Astrocyte (in vitro differentiated cells and primary cell): ENCODE data around the gene BEST4. TPM values are rescaled to one million over a fixed set of nuclear protein-coding genes. Genes with fewer than 3 reads are reported as not detected.

Source experiments
- DNase-seq: peaks from one replicate; pipeline ENCODE4 v3.0.0-alpha.2; 2010; ENCODE audit warnings: low read depth
- FAIRE-seq: peaks from 2 replicates; lab custom pipeline; 2011; peaks lifted over from hg19 to GRCh38; lab: Jason Lieb, UNC
- H2AFZ ChIP-seq: 2 replicates; pipeline ENCODE4 v1.6.0; 2012; ENCODE audit warnings: low read depth, low read length, inconsistent platforms
- H3K27ac ChIP-seq: 2 replicates; pipeline ENCODE4 v1.5.1; 2011; ENCODE audit warnings: low read depth, low read length, inconsistent platforms
- H3K27me3 ChIP-seq: 2 replicates; pipeline ENCODE4 v1.6.0; 2011; ENCODE audit warnings: low read length, inconsistent platforms; ENCODE audit not compliant: insufficient read depth
- H3K36me3 ChIP-seq: 2 replicates; pipeline ENCODE4 v1.5.1; 2011; ENCODE audit warnings: low read length, inconsistent platforms; ENCODE audit not compliant: insufficient read depth
- H3K4me1 ChIP-seq: 2 replicates; pipeline ENCODE4 v1.5.1; 2011; ENCODE audit warnings: low read length, inconsistent platforms; ENCODE audit not compliant: insufficient read depth
- H3K4me2 ChIP-seq: 2 replicates; pipeline ENCODE4 v1.6.0; 2012; ENCODE audit warnings: low read length, inconsistent platforms
- H3K4me3 ChIP-seq: 2 replicates; pipeline ENCODE4 v1.5.1; 2011; ENCODE audit warnings: low read depth, mild to moderate bottlenecking, low read length, inconsistent platforms; ENCODE audit not compliant: insufficient read depth
- H3K79me2 ChIP-seq: 2 replicates; pipeline ENCODE4 v1.6.0; 2012; ENCODE audit warnings: mild to moderate bottlenecking, low read length, inconsistent platforms; ENCODE audit not compliant: insufficient read depth
- H3K9ac ChIP-seq: 2 replicates; pipeline ENCODE4 v1.6.0; 2012; ENCODE audit warnings: mild to moderate bottlenecking, low read length, inconsistent platforms
- H3K9me3 ChIP-seq: 2 replicates; pipeline ENCODE4 v1.5.1; 2012; ENCODE audit warnings: low read depth, mild to moderate bottlenecking, low read length, inconsistent platforms; ENCODE audit not compliant: insufficient read depth
- H4K20me1 ChIP-seq: 2 replicates; pipeline ENCODE4 v1.6.0; 2012; ENCODE audit warnings: low read length, inconsistent platforms; ENCODE audit not compliant: insufficient read depth
- H3K27ac Mint-ChIP-seq: one replicate; pipeline ENCODE4 v1.8.0; 2021; ENCODE audit warnings: mild to moderate bottlenecking, mixed read lengths; ENCODE audit not compliant: unreplicated experiment
- H3K27me3 Mint-ChIP-seq: one replicate; pipeline ENCODE4 v1.8.0; 2021; ENCODE audit warnings: low read depth, mixed read lengths; ENCODE audit not compliant: unreplicated experiment
- H3K36me3 Mint-ChIP-seq: one replicate; pipeline ENCODE4 v1.8.0; 2021; ENCODE audit warnings: low read depth, mixed read lengths; ENCODE audit not compliant: unreplicated experiment
- H3K4me1 Mint-ChIP-seq: one replicate; pipeline ENCODE4 v1.8.0; 2021; ENCODE audit warnings: low read depth, mixed read lengths; ENCODE audit not compliant: unreplicated experiment
- H3K4me3 Mint-ChIP-seq: one replicate; pipeline ENCODE4 v1.8.0; 2021; ENCODE audit warnings: mild to moderate bottlenecking, moderate library complexity, mixed read lengths; ENCODE audit not compliant: unreplicated experiment
- H3K9me3 Mint-ChIP-seq: one replicate; pipeline ENCODE4 v1.8.0; 2021; ENCODE audit warnings: mild to moderate bottlenecking, mixed read lengths; ENCODE audit not compliant: unreplicated experiment
- EZH2 ChIP-seq: IDR thresholded peaks from 2 replicates; pipeline ENCODE4 v1.6.1; 2012; ENCODE audit warnings: mild to moderate bottlenecking, low read length, inconsistent platforms; ENCODE audit not compliant: insufficient read depth
- total RNA-seq: library from RNA; stranded (reverse); gene quantifications from 2 replicates; pipeline ENCODE4 v1.2.1, GENCODE V29; 2021
- TF ChIP-seq, protein P1 (sequence below): IDR thresholded peaks from 2 replicates; pipeline ENCODE4 v1.5.1; 2011; ENCODE audit warnings: low read depth, mild to moderate bottlenecking, inconsistent platforms, low read length, moderate library complexity; ENCODE audit not compliant: insufficient read depth

The BEST4 gene
- total RNA-seq, 1 donor from 2014 or later, result not detected

- Mint-ChIP-seq H3K4me1 (no peaks in the 10 kb centered on the region), H3K9me3 (peaks cover 15% of the 10 kb centered on the region), H3K36me3 (peaks cover 8% of the 10 kb centered on the region), H3K27me3 (peaks cover 11% of the 10 kb centered on the region), H3K4me3 (no peak overlapping the region), H3K27ac (no peak overlapping the region)
- Histone ChIP-seq H4K20me1 (no peaks in the 10 kb centered on the region), H3K36me3 (no peaks in the 10 kb centered on the region), H3K27me3 (no peaks in the 10 kb centered on the region), H3K9ac (no peak overlapping the region), H2AFZ (no peak overlapping the region), H3K79me2 (no peaks in the 10 kb centered on the region), H3K4me2 (no peak overlapping the region), H3K9me3 (no peaks in the 10 kb centered on the region), H3K27ac (no peak overlapping the region), H3K4me1 (no peaks in the 10 kb centered on the region), H3K4me3 (no peak overlapping the region)
- no peak for FAIRE-seq
- no peak for DNase-seq
- TF ChIP-seq, protein P1, sequence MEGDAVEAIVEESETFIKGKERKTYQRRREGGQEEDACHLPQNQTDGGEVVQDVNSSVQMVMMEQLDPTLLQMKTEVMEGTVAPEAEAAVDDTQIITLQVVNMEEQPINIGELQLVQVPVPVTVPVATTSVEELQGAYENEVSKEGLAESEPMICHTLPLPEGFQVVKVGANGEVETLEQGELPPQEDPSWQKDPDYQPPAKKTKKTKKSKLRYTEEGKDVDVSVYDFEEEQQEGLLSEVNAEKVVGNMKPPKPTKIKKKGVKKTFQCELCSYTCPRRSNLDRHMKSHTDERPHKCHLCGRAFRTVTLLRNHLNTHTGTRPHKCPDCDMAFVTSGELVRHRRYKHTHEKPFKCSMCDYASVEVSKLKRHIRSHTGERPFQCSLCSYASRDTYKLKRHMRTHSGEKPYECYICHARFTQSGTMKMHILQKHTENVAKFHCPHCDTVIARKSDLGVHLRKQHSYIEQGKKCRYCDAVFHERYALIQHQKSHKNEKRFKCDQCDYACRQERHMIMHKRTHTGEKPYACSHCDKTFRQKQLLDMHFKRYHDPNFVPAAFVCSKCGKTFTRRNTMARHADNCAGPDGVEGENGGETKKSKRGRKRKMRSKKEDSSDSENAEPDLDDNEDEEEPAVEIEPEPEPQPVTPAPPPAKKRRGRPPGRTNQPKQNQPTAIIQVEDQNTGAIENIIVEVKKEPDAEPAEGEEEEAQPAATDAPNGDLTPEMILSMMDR, result no peak
- TF ChIP-seq EZH2, result no peak
Measured at GRCh38 chr1:44830900-44831304, 42.9 kb upstream of the BEST4 start.

DNA sequence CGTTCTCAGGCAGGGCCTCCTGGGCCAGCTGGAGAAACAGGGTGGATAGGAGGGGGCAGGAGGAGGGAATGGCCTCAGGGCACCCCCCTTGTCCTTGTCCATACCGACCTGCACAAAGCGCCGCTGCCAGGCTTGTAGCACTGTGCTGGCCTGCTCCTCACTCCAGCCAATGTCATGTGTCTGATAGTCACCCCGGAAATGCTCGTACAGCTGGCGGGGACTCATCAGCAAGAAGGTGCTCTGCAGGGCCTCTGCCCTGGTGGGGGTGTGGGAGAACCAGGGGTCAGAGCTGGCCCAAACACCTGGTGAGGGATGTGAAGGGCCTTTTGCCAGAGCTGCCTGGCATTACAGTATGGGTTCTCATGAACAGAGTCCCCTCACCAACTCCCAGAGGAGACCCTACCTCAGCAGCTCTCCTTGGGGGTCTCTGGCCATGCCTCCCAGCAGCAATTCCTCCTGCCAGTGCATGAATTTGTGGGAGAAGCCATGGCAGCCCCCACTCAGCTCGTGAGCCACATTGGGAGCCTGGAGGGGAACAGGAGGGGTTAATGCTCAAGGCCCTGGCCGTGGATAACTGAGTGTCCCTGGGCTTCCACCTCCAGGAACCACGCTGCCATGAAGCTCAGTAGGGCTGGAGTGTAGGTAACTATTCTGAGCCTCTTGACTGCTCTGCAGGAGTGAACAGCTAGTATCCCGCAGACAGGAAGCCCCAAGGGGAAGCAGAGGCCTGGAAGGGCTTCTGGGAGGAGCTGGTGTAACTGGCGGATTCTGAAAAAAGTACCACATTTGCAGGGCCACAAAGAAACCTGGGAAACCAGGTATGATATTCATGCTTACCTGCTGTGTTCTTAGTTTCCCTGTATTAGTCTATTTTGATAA is 41.8 kb upstream of the BEST4 start:
- no peaks in the 10 kb centered on the region for H4K20me1 ChIP-seq
- no peak overlapping the region for H3K27ac ChIP-seq
- no peak for TF ChIP-seq EZH2
- TF ChIP-seq, protein P1, result no peak
- no peaks in the 10 kb centered on the region for H3K4me1 Mint-ChIP-seq
- FAIRE-seq, result no peak
- no peak overlapping the region for H3K4me3 ChIP-seq
- H3K4me1 ChIP-seq, result no peaks in the 10 kb centered on the region
- no peaks in the 10 kb centered on the region for H3K27me3 ChIP-seq
- H3K27ac Mint-ChIP-seq, result no peak overlapping the region
- peaks cover 15% of the 10 kb centered on the region for H3K9me3 Mint-ChIP-seq
- no peak overlapping the region for H3K4me3 Mint-ChIP-seq
- H3K36me3 Mint-ChIP-seq, result peaks cover 8% of the 10 kb centered on the region
- no peak overlapping the region for H3K4me2 ChIP-seq
- H3K9ac ChIP-seq, result no peak overlapping the region
- peaks cover 11% of the 10 kb centered on the region for H3K27me3 Mint-ChIP-seq
- no peaks in the 10 kb centered on the region for H3K79me2 ChIP-seq
- no peak for DNase-seq
- H2AFZ ChIP-seq, result no peak overlapping the region
- H3K36me3 ChIP-seq, result no peaks in the 10 kb centered on the region
- H3K9me3 ChIP-seq, result no peaks in the 10 kb centered on the region
